Amniotic epithelial cell (primary cell): Measurements from ENCODE around the gene CSNK1D.

Experiments used
- DNase-seq: peaks from one replicate; pipeline ENCODE4 v3.0.0-alpha.2; 2010; ENCODE audit warnings: low read depth

Gene CSNK1D

GRCh38 chr17:82228842-82229697 lies 44.4 kb downstream of the CSNK1D start, which contains the start of gene SLC16A3:
Gene SLC16A3, plus strand, starts transcription at chr17:82229042. Its CDS starts 6,967 bp downstream, at chr17:82236009.
- DNase-seq: peak; percentile 74

GRCh38 chr17:82228278-82228841 lies 45.1 kb downstream of the CSNK1D start:
- DNase-seq: peak; percentile 36

DNA sequence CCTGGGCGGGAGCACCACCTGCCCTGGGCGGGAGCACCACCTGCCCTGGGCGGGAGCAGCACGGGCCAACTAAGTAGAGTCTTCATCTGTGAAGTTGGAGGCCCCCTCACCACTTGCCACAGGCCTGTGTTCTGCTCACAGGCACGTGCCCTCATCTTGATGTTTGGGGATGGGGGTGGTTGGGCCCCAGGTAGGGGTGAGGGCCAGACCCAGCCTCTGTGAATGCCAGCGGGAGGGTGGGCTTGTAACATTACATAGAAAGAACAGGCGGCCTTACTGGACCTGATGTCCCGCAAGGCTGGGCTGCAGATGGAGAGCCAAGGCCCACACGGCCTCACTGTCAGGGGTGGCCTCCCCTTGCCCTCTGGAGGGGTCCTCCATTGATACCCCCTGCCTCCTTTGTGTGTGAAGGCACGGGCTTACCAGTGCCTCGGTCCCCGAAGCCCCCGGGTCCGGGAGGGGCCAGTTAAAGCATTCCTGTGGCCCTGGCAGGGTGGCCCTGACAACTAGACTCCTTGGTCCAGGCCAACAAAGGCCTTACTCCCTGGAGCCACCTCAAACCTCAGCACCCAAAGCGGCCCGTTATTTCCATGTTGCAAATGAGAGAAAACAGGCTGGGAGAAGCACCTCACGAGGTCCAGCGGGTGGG lies 45.7 kb downstream of the CSNK1D start:
- DNase-seq: no peak

DNA sequence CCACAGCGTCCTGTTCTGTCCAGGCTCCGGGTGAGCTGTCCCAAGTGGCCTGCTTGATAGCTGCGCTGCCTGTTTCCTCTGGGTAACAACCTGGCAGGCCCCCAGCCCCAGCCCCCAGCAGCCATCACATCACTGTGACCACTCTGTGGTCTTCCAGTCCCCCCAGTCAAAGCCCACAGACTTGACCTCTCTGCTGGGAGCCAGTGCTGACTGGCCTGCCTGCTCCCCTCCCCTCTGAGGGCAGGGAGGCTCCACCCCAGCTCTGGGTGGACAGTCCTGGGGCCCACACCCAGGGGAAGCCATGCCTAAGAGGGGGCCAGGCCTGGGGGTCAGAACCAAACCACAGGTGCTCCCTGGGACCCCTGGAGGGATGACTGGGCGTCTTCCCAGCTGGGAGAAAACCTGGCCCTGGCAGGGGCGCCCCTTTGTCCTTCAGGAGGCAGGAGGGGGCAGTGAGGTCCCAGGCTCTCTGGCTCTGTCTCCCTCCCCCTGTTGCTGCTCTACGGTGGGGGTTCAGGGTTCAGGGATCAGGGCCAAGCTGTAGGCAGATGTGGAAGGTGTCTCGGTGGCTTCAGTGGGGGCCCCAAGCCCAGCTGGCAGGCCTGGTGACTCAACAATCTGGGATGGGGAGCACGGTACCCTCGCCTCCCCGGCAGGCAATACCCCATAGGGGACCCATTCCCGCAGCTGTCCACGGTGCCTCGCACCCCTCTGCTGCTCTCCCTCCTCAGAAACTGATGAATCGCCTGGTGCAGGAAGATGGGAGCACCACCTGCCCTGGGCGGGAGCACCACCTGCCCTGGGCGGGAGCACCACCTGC lies 46.5 kb downstream of the CSNK1D start:
- no peak for DNase-seq

DNA sequence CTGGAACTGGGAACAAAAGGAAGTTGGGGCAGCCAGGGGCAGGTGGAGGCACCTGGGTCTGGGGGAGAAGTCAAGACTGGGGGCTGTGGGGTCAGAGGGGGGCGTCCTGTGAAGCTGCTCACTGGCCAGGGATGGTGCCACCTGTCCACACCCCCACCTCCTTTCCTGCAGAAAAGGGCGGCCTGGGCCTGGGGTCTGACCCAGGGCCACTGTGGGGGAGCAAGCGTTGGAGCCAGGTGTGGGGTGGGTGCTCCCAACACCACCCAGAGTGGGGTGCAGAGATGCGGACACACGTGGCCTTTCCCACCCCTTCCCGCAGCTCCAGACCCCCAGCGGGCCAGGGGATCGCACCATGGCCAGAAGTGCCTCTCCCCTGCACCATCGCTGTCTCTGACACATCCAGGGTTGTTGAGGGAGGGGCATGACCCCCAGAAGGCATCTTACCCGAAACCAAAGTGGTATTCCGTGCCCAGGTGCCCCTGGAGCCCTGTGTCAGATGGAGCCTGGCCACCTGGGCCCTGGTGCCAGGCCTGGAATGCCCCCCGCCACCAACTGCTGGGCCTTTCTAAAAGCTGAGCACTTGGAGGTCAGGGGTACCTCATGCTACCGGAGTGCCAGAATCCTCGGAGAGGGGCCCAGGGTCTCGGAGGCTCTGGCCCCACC lies 47.2 kb downstream of the CSNK1D start:
- no peak for DNase-seq

- DNase-seq: peak; percentile 44
Measured at GRCh38 chr17:82225368-82226029, 48.0 kb downstream of the CSNK1D start.

DNA sequence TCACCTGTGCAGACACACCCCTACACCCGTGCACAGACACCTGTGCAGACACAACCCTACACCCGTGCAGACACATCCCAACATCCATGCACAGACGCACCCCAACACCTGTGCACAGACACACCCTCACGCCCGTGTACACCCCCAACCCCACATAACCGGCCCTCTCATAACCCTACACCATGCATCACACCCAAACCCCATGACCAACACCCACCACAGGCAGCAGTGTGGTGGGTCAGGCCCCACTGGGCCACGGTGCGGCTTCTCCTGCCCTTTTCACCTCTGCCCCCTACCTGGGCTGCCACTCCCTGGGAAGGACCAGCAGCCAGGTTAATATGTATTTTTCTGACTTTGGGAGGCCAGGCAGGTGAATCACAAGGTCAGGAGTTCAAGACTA lies 48.8 kb downstream of the CSNK1D start:
- no peak for DNase-seq

GRCh38 chr17:82223517-82223916 lies 50.0 kb downstream of the CSNK1D start:
- DNase-seq: no peak

DNA sequence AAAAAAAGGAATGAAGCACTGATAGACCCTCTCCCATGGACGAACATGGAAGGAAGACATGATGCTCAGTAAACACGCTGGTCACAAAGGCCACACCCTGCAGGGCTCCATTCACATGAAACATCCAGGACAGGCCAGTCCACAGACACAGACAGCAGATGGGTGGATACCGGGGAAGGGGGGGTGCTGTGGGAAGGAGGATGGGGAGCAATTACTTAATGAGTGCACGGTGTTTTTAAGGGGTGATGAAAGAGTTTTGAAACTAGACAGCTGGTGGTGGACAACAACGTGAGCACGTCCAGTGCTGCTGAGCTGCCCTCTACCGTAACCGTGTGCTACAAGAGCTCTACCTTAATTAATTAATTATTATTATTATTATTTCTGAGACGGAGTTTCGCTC lies 50.7 kb downstream of the CSNK1D start:
- DNase-seq: peak; percentile 38

GRCh38 chr17:82221341-82221902 lies 52.1 kb downstream of the CSNK1D start:
- DNase-seq: no peak

DNA sequence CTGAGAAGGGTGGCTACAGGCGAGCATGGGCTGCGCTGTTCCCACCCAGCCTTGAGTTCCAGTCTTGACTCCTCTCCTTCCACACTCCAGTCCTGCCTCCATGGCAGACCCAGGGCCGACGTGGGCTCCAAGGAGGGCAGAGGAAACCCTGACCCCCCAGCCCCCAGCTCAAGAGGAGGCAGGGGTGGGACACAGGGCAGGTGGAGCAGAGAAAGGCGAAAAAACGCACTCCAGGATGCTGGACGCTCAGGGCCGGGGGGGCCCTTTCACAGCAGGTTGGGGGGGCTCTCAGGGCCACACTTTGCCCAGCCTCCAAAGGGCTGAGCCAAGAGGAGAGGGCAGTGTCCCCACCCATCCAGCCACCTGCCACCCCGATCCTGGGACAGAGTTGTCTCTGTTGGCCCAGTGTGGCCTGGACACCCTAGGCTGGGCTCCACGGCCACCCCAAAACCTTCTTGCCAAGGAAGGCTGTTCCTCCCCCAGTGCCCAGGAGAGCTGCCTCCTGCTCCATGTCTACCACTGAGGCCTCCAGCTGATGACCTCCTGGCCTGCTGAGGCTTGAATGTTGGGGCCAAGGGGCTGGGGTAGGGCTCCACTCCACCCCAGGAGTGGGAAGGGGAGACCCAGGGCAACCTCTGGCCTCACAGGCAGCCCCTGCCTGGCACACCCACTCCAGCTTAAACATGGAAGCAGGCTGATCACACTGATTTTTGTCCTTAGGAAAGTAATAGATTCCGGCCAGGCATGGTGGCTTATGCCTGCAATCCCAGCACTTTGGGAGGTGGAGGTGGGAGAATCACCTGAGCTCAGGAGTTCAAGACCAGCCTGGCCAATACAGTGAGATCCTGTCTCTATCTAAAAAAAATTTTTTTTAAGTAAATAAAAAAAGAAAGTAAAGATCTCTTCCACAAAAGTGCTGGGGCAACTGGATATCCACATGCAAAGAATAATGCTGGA lies 53.5 kb downstream of the CSNK1D start:
- DNase-seq: no peak

GRCh38 chr17:82219083-82219482 lies 54.4 kb downstream of the CSNK1D start:
- DNase-seq: no peak

- no peak for DNase-seq
Measured at GRCh38 chr17:82218349-82219075, 55.0 kb downstream of the CSNK1D start.

DNA sequence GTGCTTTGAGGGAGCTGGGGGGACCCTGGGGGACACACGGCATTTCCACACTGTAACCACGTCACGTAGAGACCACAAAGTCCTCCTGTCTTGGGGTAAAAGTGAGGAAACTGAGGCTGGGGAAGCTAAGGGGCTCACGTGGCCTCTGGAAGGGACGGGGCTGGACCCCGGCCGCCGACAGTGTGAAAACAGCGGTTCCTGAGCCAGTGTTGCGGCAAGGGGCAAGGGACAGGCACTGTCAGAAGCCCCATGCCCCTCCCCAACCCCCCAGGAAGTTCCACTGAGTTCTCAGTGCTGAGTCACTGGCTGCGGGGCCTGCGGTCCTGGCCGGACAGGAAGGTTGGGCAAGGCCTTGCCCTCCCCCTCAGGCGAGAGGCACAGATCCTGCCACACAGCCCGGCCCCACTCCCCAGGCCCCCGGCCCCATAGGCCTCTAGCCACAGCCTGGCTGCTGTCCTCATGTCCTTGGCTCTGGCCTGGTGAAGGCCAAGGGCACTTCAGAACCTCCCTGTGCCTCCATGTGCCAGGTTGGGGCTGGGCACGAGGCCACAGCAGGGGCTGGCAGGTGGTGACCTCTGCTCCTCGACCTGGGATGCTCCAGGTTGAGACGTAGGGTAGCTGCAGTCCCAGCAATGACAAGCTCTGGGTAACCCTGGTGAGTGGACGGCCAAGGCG lies 55.8 kb downstream of the CSNK1D start:
- peak; percentile 94 for DNase-seq

DNA sequence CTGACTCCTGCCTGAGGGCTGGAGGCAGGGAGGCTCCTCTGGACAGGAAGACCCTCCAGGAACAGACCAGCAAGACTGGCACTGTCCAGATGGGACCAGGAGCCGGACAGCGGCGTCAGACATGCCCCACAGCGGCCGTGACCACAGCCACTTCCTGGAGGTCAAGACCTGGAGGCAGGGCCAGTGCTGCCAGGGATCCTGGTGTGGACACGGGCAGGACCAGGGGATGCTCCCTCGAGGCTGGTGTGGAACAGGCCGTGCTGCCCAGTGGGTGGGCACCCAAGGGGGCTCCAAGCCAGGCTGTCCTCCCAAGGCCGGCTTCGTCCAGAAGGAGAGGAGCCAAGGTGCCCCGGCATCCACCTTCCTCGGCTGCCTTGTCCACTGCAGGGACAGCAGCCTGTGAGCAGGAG lies 56.4 kb downstream of the CSNK1D start:
- peak; percentile 35 for DNase-seq

GRCh38 chr17:82216301-82217119 lies 57.0 kb downstream of the CSNK1D start:
- peak; percentile 72 for DNase-seq

DNA sequence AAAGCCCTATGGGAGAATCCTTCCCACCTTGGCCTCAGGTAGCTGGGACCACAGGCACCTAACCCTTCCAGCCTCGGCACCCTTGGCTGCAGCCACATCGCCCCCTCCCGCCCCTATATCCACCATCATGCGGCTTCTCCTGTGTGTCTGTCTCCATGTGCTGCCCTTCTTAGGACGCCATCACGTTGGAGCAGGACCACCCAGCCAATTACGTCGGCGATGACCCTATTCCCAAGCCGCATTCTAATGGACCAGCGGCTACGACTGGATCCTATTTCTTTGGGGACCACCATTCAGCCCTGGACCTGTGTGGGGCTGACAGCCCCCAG lies 57.6 kb downstream of the CSNK1D start:
- DNase-seq: no peak
